RWPE2 (cell line): ENCODE measurements around the gene ANAPC15.
A peak's percentile ranks its signal among the peaks of the same experiment; 100 is the strongest.

Source experiments
- ATAC-seq: fragments of 200-7000 bp; cut with Tn5 transposase; 3 replicates; pipeline ENCODE4 v1.9.1; 2021; ENCODE audit warnings: low read depth
- DNase-seq: peaks from one replicate; pipeline ENCODE4 v3.0.0-alpha.2; 2020; ENCODE audit warnings: low spot score
- H3K27ac ChIP-seq: fragments of 450-650 bp; 2 replicates; pipeline ENCODE4 v1.5.1; 2017; ENCODE audit warnings: mild to moderate bottlenecking; ENCODE audit not compliant: poor library complexity, severe bottlenecking
- H3K27me3 ChIP-seq: fragments of 250-450 bp; sonication (Bioruptor Pico); 2 replicates; pipeline ENCODE4 v1.5.1; 2021; ENCODE audit warnings: mild to moderate bottlenecking, moderate library complexity; ENCODE audit not compliant: insufficient read depth, poor library complexity, severe bottlenecking
- H3K36me3 ChIP-seq: fragments of 250-450 bp; sonication (Bioruptor Pico); 2 replicates; pipeline ENCODE4 v1.5.1; 2020; ENCODE audit warnings: low read depth, mild to moderate bottlenecking, moderate library complexity
- H3K4me1 ChIP-seq: fragments of 250-450 bp; sonication (Bioruptor Pico); 2 replicates; pipeline ENCODE4 v1.5.1; 2021; ENCODE audit warnings: mild to moderate bottlenecking, moderate library complexity; ENCODE audit not compliant: insufficient read depth, poor library complexity, severe bottlenecking
- H3K4me3 ChIP-seq: fragments of 250-450 bp; sonication (Bioruptor Pico); 2 replicates; pipeline ENCODE4 v1.5.1; 2021; ENCODE audit warnings: mild to moderate bottlenecking, moderate library complexity; ENCODE audit not compliant: severe bottlenecking
- H3K9me3 ChIP-seq: fragments of 250-450 bp; sonication (Bioruptor Pico); 2 replicates; pipeline ENCODE4 v1.5.1; 2021; ENCODE audit warnings: mild to moderate bottlenecking, moderate library complexity; ENCODE audit not compliant: severe bottlenecking
- TF ChIP-seq, protein P1 (sequence below): fragments of 450-650 bp; IDR thresholded peaks from one replicate; pipeline ENCODE4 v1.5.1; 2017; ENCODE audit warnings: mild to moderate bottlenecking, moderate library complexity; ENCODE audit not compliant: poor library complexity, severe bottlenecking

Gene ANAPC15

DNA sequence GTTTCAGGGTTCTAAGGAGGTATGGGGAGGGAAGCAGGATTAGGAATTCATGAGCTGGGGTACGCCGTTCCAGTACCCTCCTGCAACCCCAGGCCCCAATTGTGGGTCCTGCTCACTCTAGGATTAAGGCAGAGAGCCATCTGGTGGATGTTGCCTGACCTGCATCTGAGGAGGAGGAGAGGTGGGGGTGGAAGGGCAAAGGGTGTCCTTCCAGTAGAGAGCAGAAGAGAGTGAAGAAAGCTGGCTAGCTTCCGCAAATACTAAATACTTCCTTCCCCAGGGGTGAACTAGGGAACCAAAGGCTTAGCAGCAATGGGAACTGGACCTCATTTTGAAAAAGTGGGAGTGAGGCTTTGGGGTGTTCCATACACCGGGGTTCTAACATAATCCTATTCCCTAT lies 21.2 kb downstream of the ANAPC15 start:
- DNase-seq (no peak), ATAC-seq (peak; percentile 79)
- H3K9me3 ChIP-seq: no peaks in the 10 kb centered on the region
- H3K4me1 ChIP-seq: no peaks in the 10 kb centered on the region
- TF ChIP-seq, protein P1, sequence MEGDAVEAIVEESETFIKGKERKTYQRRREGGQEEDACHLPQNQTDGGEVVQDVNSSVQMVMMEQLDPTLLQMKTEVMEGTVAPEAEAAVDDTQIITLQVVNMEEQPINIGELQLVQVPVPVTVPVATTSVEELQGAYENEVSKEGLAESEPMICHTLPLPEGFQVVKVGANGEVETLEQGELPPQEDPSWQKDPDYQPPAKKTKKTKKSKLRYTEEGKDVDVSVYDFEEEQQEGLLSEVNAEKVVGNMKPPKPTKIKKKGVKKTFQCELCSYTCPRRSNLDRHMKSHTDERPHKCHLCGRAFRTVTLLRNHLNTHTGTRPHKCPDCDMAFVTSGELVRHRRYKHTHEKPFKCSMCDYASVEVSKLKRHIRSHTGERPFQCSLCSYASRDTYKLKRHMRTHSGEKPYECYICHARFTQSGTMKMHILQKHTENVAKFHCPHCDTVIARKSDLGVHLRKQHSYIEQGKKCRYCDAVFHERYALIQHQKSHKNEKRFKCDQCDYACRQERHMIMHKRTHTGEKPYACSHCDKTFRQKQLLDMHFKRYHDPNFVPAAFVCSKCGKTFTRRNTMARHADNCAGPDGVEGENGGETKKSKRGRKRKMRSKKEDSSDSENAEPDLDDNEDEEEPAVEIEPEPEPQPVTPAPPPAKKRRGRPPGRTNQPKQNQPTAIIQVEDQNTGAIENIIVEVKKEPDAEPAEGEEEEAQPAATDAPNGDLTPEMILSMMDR: peak; percentile 86
- peaks cover 28% of the 10 kb centered on the region for H3K36me3 ChIP-seq
- no peak overlapping the region for H3K4me3 ChIP-seq
- H3K27ac ChIP-seq: no peak overlapping the region
- no peaks in the 10 kb centered on the region for H3K27me3 ChIP-seq

DNA sequence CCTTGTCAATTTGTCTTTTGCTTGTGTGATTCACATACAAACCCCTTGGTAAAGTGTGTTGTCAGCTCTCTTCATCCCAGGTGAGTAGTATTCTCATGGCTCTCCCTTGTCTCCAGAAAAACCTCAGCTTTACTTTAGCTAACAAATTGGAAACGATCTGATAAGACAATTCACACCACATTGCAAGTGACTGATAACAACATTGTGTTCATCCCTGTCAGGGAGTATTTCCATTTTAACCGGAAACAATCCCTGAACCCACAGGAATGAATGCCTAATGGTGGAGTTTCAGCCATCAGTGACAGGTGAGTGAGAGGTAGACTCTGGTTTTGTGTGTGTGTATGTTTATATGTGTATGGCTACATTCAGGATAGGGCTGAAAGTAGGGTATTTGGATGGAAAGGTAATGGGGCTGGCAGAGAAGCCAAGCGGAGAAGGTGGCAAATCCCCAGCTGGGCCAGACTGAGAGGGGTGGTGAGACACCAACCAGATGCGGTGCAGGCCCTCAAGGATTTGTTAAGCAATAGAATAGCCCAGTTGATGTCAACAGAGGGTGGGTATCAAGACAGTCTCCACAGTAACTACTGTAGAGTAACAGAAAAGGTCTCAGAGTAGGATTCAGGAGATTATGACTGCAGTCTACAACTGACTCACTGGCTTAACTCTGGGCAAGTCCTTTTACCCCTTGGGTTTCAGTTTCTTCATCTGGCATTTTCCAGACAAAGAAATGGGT lies 24.3 kb downstream of the ANAPC15 start:
- DNase-seq (no peak), ATAC-seq (no peak)
- Histone ChIP-seq H3K4me1 (peaks cover 15% of the 10 kb centered on the region), H3K27ac (no peak overlapping the region), H3K9me3 (no peaks in the 10 kb centered on the region), H3K36me3 (peaks cover 16% of the 10 kb centered on the region), H3K4me3 (no peak overlapping the region), H3K27me3 (no peaks in the 10 kb centered on the region)
- TF ChIP-seq, protein P1: no peak

DNA sequence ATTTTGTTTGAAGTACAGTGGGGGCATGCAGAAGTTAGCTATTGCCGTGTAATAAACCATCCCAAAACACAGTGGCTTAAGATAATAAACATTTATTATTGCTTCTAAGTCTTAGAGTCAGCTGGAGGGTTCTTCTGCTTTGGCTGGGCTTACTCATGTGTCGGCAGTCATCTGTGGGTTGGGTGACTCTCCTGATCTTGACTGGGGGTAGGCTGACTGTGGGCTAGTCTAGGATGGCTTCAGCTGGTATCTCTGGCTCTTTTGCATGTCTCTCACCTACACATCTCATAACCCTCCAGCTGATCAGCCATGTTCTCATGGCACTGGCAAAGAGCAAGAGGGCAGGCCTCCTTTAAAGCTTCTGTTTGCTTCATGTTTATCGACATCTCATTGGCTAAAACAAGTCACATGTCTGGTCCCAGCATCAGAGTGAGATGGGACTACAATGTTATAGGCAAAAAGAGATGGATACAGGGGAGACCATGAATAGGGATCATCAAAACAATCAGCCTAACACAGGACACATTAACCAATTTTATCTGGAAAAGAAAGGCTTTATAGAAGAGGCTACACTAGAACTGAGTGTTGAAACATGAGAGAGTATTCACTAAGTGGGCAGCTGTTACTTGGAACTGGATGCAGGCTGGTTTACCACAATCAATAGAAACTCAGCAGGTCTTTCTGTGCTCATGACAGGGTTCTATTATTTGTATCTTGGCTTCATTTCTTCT lies 26.7 kb downstream of the ANAPC15 start:
- DNase-seq (no peak), ATAC-seq (no peak)
- Histone ChIP-seq H3K4me1 (peaks cover 15% of the 10 kb centered on the region), H3K27me3 (no peaks in the 10 kb centered on the region), H3K4me3 (no peak overlapping the region), H3K36me3 (peaks cover 16% of the 10 kb centered on the region), H3K9me3 (no peaks in the 10 kb centered on the region), H3K27ac (no peak overlapping the region)
- TF ChIP-seq, protein P1: no peak

DNA sequence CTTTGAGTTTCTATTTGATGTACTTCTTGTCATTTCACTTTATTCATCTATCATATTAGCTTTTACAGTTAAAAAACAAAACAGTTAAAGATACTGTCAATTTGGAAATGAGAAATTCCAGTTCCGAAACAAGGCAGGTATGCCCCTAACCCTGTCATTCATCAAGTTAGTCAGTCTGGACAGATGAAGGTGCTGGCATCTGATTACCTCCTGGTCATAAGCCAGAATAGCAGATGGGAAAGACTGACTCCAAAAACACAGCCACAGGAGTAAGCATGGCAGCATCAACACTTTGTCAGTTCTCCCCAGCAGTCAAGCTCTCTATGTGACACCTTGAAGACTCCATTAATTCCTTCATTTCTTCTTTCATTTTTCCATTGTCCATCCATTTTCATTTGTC lies 27.5 kb downstream of the ANAPC15 start:
- ATAC-seq (no peak), DNase-seq (no peak)
- TF ChIP-seq, protein P1: no peak
- H3K4me3 ChIP-seq: no peak overlapping the region
- H3K27ac ChIP-seq: peak overlapping the region; percentile 65
- peaks cover 8% of the 10 kb centered on the region; the same call in 1 of the 2 replicates for H3K36me3 ChIP-seq
- H3K4me1 ChIP-seq: peaks cover 15% of the 10 kb centered on the region
- no peaks in the 10 kb centered on the region for H3K27me3 ChIP-seq
- no peaks in the 10 kb centered on the region for H3K9me3 ChIP-seq

DNA sequence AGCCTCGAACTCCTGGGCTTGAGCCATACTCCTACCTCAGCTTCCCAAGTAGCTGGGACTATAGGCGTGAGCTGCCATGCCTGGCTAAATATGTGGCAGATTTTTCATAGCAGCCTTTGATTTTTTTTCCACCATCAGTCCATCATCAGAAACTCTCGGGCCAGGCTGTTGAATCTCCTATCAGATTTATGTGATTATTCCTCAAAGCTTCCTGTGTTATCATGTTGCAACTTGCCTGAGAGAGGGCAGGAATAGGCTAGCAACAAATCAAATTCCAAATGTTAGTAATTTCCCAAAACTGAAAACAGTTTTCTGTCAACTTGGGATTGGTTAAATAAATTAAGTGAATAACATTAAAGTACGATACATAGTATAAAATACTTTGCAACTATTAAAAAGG lies 28.4 kb downstream of the ANAPC15 start:
- Histone ChIP-seq H3K36me3 (0 out of 2 replicates have a peak, but pooled peaks cover 3% of the 10 kb centered on the region), H3K27ac (peak overlapping the region; percentile 65), H3K4me1 (peaks cover 15% of the 10 kb centered on the region), H3K9me3 (no peaks in the 10 kb centered on the region), H3K27me3 (no peaks in the 10 kb centered on the region), H3K4me3 (no peak overlapping the region)
- DNase-seq (no peak), ATAC-seq (0 out of 3 replicates have a peak, but pooled peaks have one; percentile 15)
- TF ChIP-seq, protein P1: no peak
